Colon (tissue), 2 donors: ENCODE results near the gene RTKN2.
"Not testable (repeated sequence)": the region's sequence is repeated elsewhere in the genome, so short reads cannot be mapped to it uniquely, and the experiment has no call there.

Experiments
- FAIRE-seq: peaks from 2 replicates; lab custom pipeline; 2012; peaks lifted over from hg19 to GRCh38; lab: Jason Lieb, UNC
- donor health status: control.
- donor health status: control.

The RTKN2 gene

DNA sequence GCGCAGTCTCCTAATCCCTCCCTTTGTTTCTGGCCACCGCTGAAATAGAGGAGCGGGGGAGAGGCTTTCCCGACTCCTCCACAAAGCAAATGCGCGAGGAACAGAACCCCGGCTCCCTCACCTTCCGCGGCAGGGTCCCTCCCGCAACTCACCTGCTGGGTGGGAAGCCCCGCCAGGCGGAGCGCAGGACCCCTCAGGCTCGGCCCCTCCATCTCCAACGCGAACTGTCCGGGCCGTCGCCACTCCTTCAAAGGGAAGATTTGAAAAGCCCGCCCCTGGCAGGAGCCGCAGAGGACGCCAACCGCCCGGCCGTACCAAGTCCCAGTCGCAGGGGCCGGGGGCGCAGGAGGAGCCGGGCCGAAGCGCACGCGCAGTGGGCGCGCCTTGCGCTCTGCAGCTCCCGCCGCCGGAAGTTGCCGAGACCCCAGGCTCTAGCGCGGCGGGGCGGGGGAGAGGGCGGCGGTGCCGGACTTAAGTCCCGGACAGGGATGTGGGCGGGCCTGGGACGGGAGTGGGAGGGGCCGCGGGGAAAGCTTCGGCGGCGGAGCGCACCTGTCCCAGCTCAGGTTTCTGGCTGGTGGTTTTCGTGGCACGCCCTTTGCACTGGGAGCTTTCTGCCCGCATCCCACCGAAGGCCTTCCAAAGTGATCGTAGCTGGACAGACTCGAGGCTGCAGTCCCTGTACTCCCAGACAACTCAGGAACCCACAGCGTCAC lies at the start of gene RTKN2:
TSS of gene RTKN2 (minus strand) at position 446 of the 716 bp plus-strand sequence. CDS start at position 212, 234 bp downstream.
- no peak for FAIRE-seq

DNA sequence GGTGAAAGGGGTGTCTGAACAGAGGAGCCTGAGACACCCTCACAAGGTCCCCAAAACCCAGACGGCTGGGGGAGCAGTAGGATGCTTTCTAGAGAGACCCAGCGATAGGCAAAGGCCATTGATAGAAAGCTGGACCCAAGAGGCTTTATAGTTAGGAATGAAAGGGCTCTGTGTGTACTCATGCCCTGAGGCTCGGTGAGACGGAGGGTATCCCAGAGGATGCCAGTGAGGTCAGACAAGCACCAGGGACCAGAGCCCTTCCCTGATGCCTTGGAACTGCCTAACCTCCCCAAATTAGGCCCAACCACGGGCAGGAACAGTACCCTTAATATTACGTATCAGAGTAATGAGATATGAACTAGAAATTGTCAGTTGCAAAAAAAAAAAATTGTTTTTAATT lies 48.6 kb upstream of the RTKN2 start:
- FAIRE-seq: no peak

GRCh38 chr10:62309254-62309653 lies 40.6 kb upstream of the RTKN2 start:
- FAIRE-seq: no peak

DNA sequence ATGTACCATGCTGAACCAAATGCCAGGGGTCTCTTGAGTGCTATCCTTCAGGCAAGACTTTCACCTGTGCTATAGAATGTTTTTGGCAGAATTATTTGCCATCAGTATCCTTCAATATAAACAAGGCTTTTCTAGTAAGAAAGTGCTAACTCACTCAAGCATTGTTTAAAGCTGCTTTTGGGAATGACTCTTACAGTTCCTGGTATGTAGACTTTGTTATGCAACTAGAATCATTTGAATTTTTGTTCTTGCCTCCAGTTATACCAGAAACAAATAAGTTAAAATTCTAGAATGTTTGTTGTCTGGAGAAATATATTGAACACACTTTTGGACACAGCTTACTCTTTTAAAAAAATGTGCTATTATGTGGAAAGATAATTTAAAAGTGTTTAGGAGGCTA lies 39.5 kb upstream of the RTKN2 start:
- FAIRE-seq: no peak

DNA sequence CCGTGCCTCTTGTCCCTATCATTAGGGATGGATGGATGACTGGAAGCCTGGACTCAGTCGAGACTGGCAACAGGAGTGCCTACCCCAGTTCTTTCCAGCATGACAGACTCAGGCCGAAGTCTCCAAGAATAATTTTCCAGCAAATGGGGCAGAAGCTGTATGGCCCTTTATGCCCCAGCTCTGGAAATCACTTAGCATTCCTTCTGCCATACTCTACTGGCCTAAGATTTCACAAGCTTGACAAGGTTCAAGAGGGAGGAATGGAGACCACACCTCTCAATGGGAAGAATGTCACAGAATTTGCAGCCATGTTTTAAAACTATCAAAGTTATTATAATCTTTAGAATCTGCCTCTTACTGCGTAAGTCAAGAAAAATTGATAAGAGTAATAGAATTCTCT lies 39.0 kb upstream of the RTKN2 start:
- no peak for FAIRE-seq

DNA sequence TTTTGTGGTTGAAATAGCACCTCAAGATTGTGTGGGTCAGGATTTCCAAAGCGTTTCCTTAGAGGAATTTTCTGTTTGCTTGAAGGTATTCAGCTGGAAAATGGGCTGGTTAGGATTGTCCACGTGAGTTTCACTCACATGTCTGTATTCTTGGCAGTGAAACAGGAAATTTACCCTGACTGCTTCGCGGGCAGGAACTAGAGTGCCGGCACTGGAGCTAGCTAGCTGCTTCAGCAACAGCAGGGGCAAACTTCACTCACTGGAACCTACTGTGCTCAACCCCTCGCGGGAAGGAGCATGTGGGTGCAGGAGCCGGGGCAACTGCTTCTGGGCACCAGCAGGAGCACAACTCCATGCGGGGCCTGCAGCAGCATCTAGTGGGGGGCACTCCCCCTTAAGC lies 38.0 kb upstream of the RTKN2 start:
- no peak for FAIRE-seq

- FAIRE-seq: no peak
Observed at GRCh38 chr10:62305813-62306212, 37.2 kb upstream of the RTKN2 start.

DNA sequence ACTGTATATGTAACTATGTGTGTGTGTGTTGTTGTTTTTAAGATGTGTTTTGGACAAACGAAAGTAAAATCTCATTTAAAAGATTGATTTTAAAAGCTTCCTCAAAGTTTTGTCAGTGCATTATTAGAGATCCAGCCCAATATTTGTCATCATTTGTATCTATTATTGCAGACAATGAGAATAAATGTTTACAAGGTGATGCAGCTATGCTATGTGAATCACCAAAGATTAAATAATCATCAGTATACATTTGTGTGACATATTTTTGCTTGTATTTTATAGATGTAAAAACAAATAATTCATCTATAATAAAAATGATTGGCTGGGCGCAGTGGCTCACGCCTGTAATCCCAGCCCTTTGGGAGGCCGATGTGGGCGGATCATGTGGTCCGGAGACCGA lies 35.3 kb upstream of the RTKN2 start:
- no peak for FAIRE-seq

- no peak for FAIRE-seq
Observed at GRCh38 chr10:62302760-62303159, 34.1 kb upstream of the RTKN2 start.

DNA sequence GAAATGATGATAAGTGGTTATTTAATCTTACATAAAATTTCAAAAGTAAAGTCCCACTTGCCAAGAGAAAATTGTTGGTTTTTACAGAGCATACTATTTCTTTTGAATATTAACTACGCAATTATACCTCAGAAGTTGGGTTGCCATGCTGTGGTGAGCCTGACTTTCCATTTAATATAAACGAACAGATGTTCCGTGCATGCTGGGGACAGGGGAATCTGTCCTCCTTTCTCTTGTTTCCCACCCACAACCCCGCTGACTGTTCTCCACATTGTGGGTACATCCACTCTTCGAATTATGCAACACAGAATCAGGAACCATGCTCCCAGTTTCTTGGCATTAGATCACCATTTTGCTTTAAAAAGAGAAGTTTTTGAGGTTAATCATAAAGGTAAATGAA lies 29.2 kb upstream of the RTKN2 start:
- no peak for FAIRE-seq

GRCh38 chr10:62284221-62284620 lies 15.6 kb upstream of the RTKN2 start:
- no peak for FAIRE-seq

- not testable (repeated sequence) for FAIRE-seq
Observed at GRCh38 chr10:62281348-62281747, 12.7 kb upstream of the RTKN2 start.

- FAIRE-seq: not testable (repeated sequence)
Observed at GRCh38 chr10:62280392-62280791, 11.7 kb upstream of the RTKN2 start.

- FAIRE-seq: no peak
Observed at GRCh38 chr10:62278441-62278910, 9.8 kb upstream of the RTKN2 start.

- FAIRE-seq: no peak
Observed at GRCh38 chr10:62277971-62278370, 9.3 kb upstream of the RTKN2 start.

DNA sequence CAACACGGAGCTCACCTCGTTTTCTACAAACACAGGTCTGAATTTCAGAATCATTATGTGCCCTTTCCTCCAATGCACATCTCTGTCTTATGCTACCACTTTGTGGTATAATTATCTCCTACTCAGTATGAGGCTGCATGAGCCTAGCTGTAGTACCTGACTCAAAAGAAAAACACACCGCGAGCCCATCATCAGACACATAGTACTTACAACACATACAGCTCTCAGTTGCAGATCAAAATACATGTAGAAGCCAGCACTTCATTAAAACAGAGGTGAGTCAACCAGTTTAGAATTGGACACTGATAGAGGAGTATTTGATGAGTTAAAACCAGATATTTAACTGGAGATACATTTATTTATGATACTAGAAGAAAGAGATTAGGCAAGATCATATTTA lies 1.4 kb upstream of the RTKN2 start:
- FAIRE-seq: no peak

DNA sequence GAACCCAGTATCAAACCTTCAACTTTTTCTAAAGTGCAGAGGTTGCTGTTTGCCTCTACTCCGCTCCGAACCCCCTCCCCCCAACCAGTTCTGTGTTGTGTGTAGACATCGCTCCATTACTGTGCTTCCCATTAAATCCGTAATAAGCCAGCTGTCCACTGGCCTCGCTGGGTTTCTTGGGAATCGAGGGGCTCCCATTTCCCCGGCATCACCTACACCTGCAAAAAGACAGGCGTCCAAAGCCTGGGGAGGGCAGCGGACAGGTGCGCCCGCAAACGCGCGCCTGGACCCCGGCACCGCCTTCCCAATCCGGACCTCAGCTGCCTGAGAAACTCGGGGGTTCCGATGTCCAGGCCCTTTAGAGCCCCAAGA lies 631 bp downstream of the RTKN2 start:
- FAIRE-seq: no peak

DNA sequence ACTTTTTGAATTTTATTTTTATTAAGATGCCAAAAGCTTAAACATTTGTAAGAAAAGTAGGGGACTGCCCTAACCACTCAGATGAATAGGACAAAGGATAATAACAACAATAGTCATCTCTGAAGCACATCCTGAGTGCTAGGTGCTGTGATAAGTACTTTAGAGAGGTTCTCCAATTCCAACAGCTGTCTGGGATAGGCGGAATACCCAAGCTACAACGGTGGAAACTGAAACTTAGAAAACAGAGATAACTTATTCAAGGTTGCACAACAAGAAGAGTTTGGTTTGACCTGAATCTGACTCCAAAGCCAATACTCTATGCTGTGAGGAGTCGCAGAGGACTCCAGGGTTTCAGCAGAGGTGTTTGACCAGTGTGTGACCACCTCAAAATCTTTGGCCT lies 2.0 kb downstream of the RTKN2 start:
- no peak for FAIRE-seq

- FAIRE-seq: no peak
Observed at GRCh38 chr10:62266147-62266546, 2.5 kb downstream of the RTKN2 start.

DNA sequence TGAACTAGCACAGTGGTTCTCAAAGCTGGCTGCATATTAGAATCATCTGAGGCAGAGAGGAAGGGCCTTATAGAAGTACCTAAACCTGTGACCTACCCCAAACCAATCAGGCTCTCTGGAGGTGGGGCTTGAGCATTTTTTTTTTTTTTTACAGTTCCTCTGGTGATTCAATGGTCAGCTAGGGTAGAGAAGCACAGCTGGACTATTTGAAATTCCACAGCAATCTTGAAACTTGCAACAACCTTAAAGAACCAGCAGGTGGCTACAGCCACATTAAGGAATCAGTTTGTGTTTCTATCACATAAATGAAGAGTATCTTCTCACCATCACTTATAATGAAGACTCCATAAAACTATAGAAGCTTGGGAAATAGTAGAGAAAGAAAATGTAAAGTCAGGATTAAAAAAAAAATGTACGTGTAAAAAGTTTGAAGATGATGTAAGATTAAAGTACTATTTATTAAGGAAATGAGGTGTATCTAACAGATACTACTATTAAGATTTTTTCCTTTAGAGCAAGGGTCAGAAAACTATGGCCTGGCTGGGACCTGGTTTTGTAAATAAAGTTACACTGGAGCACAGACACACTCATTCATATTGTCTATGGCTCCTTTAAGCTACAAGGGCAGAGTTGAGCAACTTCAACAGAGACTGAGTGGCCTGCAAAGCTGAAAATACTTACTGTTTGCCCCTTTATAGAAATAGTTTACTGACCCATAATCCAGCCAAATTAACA lies 3.8 kb downstream of the RTKN2 start:
- peak; percentile 70 for FAIRE-seq

DNA sequence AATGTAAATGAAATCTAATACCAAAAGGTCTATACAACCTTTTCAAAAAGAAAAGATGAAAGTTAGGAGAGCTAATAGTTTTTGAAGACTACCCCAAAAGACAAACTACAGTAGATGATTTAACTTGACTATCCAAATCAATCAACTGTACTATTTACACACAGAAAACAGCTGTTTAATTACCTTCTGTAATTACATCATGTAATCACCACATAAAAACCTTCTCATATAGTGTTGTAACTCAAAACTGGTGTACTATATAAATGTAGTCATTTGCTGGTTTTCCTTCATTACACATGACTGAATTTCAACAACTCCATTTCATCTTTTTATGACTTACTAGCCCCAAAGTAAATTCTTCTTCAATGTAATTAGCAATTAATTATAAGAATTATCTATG lies 4.5 kb downstream of the RTKN2 start:
- FAIRE-seq: no peak

DNA sequence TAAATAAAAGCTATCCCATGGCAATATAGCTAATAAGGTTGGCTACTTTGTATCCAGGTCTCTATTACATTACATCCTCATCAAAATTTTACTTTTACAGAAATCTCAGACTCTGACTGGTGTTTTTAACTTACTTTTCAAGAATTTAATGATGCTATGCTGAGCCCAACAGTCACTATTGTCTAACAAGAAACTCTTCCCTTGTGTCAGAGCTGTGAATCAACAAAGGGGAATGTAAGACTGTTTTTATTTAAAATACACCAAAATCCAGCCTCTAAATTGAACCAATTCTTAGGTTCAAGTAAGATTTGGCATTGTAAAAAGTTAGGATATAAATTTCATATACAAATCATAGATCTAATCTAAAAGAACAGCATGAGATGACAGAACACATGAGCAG lies 7.0 kb downstream of the RTKN2 start:
- FAIRE-seq: no peak

DNA sequence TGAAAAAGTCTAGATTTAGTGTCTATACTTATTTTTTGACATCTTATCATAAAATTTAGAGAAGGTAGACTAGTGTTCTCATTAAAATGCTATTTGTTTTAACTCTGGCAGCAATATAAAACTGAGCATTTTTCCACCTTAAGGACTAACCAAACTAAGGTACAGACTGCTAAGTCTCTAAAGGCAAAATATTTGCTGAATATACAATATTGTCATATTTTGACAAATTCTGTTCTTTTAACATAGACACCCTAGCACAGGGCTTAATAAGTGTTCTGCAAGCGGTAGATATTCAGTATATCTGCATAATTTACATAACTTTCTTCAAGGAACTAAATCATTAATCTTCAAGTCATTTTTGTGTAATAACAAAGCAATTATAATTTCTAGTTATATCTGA lies 8.6 kb downstream of the RTKN2 start:
- FAIRE-seq: no peak

DNA sequence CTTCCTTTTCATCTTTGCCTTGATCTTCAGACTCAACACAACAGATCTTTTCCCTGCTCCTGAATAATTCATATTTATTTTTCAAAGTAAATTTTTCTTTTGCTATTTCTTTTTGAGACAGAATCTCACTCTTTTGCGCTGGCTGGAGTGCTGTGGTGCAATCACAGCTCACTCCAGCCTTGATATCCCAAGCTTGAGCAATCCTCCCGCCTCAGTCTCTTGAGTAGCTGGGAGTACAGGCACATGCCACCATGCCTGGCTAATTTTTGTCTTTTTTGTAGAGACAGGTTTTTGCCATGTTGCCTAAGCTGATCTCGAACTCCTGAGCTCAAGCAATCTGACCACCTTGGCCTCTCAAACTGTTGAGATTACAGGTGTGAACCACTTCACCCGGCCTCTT lies 9.2 kb downstream of the RTKN2 start:
- no peak for FAIRE-seq
